Fibroblast of pulmonary artery (primary cell): ENCODE data around the gene ZNF385A.

Source experiments
- DNase-seq: peaks from one replicate; pipeline ENCODE4 v3.0.0-alpha.2; 2010; ENCODE audit warnings: low read depth
- H3K4me3 ChIP-seq: replicated peaks from 2 replicates; pipeline ENCODE4 v1.5.1; 2011; ENCODE audit warnings: low read depth, mild to moderate bottlenecking, control low read depth, low read length, moderate library complexity
- CTCF ChIP-seq: IDR thresholded peaks from 2 replicates; pipeline ENCODE4 v1.5.1; 2011; ENCODE audit warnings: mild to moderate bottlenecking, control low read depth, low read length, inconsistent platforms; ENCODE audit errors: missing control alignments

ZNF385A gene

GRCh38 chr12:54359762-54360351 lies 24.7 kb downstream of the ZNF385A start:
- TF ChIP-seq CTCF = no peak
- no peak for DNase-seq
- peak overlapping the region; percentile 43 for H3K4me3 ChIP-seq

- DNase-seq = peak; percentile 100
- no peak for TF ChIP-seq CTCF
- peak overlapping the region; percentile 73 for H3K4me3 ChIP-seq
Observed at GRCh38 chr12:54358945-54359761, 25.4 kb downstream of the ZNF385A start.

DNA sequence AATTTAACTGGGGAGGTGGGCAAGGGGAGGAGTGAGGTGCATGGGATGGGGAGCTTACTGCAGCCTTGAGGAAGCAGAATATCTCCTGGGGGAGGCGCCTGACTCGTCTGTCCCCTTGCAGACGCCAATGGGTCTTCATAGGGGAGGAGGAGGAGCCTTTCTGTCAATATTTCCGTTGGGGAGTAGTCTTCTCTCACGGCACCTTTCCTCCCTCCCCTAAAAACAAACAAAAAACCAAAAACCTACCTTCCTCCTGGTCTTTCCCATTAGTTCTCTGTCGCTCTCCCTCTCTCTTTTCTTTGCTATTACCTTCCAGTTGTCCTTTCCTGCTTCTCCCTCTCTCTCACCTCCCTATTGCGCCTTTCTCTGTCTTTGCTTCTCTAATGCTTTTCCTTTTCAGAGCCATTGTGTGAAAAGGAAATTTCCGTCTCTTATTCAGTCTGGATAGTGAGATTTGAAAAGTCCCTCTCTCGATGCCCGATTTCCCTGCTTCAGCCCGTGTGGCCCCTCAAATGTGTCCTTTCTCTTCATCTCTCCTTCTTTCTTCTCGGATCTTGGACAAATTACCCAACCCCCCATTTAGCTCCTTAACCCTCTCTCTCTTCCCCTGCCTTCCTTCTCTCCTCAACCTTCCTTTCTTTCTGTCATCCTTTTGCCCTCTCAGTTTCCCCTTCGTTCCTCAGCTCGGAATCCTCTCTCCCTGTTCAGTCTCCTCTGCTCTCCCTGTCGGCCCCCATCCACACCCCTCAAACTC lies 26.2 kb downstream of the ZNF385A start:
- DNase-seq = no peak
- no peak for TF ChIP-seq CTCF
- peak overlapping the region; percentile 73 for H3K4me3 ChIP-seq

GRCh38 chr12:54357506-54358190 lies 26.9 kb downstream of the ZNF385A start:
- H3K4me3 ChIP-seq = no peak overlapping the region
- DNase-seq = no peak
- no peak for TF ChIP-seq CTCF

DNA sequence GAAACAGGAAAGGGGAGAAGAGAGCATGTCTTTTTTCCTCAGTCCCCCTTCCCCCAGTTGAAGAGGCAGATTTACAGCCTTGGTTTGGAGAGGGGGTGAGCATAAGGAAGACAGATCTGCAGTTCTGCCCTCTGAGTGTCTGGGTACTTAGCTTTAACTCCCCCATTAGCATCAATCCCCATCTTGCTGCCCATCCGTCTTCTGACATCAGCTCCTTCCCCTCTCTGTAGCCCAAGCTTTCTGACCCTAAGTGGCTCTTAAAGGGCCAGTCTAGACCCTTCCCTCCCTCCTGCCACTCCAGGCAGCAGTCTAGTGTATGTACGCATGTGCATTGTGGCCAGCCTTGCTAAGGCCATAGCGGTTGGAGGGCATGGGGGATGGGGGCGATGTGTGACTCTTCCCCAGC lies 27.6 kb downstream of the ZNF385A start:
- DNase-seq = no peak
- no peak overlapping the region for H3K4me3 ChIP-seq

DNA sequence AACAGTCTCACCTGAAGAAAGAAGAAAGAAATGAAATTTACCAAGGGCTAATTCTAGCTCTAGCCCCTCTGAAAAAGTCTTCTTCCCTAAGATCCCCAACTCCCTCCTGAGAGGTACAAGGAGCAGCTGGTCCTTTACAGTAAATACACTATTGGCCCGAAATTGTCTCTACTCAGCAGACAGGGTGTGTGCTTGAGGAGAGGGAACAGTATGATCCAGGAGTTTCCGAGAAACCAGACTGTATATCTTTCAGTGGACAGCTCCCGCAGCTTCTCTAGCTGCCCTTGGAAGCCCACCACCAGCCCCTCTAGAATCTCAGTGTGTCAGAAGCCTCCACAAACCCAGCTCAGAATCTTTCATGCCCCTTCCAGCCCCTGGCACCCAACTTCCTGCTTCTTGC lies 28.3 kb downstream of the ZNF385A start:
- H3K4me3 ChIP-seq = no peak overlapping the region
- no peak for DNase-seq
- TF ChIP-seq CTCF = no peak

More for the DNA sequence above, 27.6 kb downstream of the ZNF385A start:
- no peak for TF ChIP-seq CTCF
